ENCODE results near the gene ZCCHC3. TPM values are rescaled to one million over a fixed set of nuclear protein-coding genes. Genes with fewer than 3 reads are reported as not detected.

Gene ZCCHC3
- total RNA-seq, 1 donor from 2014 or later: 40.8 TPM

GRCh38 chr20:305745-306144 lies 8.4 kb downstream of the ZCCHC3 start:
- Mint-ChIP-seq H3K27ac (no peak overlapping the region), H3K4me1 (peaks cover 45% of the 10 kb centered on the region), H3K36me3 (no peaks in the 10 kb centered on the region), H3K27me3 (ENCODE audit: low read depth) (no peaks in the 10 kb centered on the region), H3K9me3 (no peaks in the 10 kb centered on the region), H3K4me3 (no peak overlapping the region)
- no peak for TF ChIP-seq CTCF (IDR thresholded peaks at IDR 0.05; ENCODE audit: unreplicated experiment)
- DNase-seq (ENCODE audit: low spot score in 2 of 2, unreplicated experiment in 2 of 2): no peak

GRCh38 chr20:308427-309038 lies 11.2 kb downstream of the ZCCHC3 start:
- DNase-seq (ENCODE audit: low spot score in 2 of 2, unreplicated experiment in 2 of 2): no peak
- no peak overlapping the region for H3K4me3 Mint-ChIP-seq
- TF ChIP-seq CTCF (IDR thresholded peaks at IDR 0.05; ENCODE audit: unreplicated experiment): no peak
- H3K27me3 Mint-ChIP-seq (ENCODE audit: low read depth): no peaks in the 10 kb centered on the region
- no peaks in the 10 kb centered on the region for H3K9me3 Mint-ChIP-seq
- H3K4me1 Mint-ChIP-seq: peaks cover 33% of the 10 kb centered on the region
- no peaks in the 10 kb centered on the region for H3K36me3 Mint-ChIP-seq
- H3K27ac Mint-ChIP-seq: peak overlapping the region; percentile 98

DNA sequence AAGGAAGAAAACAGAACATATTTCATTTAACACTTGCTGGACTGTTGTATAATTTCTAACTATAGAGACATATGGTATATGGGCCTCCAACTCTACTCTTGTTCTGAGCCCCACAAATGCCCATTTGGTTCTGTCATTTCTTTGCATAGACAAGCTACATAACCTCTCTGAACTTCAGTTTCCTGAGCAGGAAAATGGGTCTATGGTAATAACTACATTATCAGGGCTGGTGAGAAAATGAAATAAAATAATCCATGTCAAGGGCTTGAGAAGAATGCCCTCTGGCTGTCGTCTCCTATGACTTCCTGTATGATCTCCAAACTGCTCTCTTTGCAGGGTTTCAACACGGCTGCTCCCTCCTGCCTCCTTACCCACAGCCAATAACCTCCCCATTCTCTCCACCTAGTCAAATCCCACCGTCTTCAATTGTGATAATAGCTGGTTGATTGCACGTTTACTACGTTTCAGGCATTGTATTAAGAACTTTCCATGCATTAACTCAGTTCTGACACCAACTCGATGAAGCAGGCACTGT lies 12.0 kb downstream of the ZCCHC3 start:
- Mint-ChIP-seq H3K4me3 (peak overlapping the region; percentile 72), H3K27ac (peak overlapping the region; percentile 98), H3K27me3 (ENCODE audit: low read depth) (no peaks in the 10 kb centered on the region), H3K36me3 (no peaks in the 10 kb centered on the region), H3K9me3 (no peaks in the 10 kb centered on the region), H3K4me1 (peaks cover 33% of the 10 kb centered on the region)
- DNase-seq (ENCODE audit: low spot score in 2 of 2, unreplicated experiment in 2 of 2): no peak
- no peak for TF ChIP-seq CTCF (IDR thresholded peaks at IDR 0.05; ENCODE audit: unreplicated experiment)

GRCh38 chr20:309841-310644 lies 12.7 kb downstream of the ZCCHC3 start:
- peak; percentile 97 to 98 for DNase-seq (ENCODE audit: low spot score in 2 of 2, unreplicated experiment in 2 of 2)
- no peaks in the 10 kb centered on the region for H3K36me3 Mint-ChIP-seq

GRCh38 chr20:310645-311044 lies 13.3 kb downstream of the ZCCHC3 start:
- Mint-ChIP-seq H3K4me1 (peaks cover 33% of the 10 kb centered on the region), H3K9me3 (no peaks in the 10 kb centered on the region), H3K27me3 (ENCODE audit: low read depth) (no peaks in the 10 kb centered on the region), H3K27ac (peak overlapping the region; percentile 98), H3K4me3 (peak overlapping the region; percentile 72), H3K36me3 (no peaks in the 10 kb centered on the region)
- DNase-seq (ENCODE audit: low spot score in 2 of 2, unreplicated experiment in 2 of 2): no peak
- TF ChIP-seq CTCF (IDR thresholded peaks at IDR 0.05; ENCODE audit: unreplicated experiment): no peak

More at GRCh38 chr20:309841-310644, 12.7 kb downstream of the ZCCHC3 start:
- no peaks in the 10 kb centered on the region for H3K27me3 Mint-ChIP-seq (ENCODE audit: low read depth)
- H3K9me3 Mint-ChIP-seq: no peaks in the 10 kb centered on the region
- H3K27ac Mint-ChIP-seq: peak overlapping the region; percentile 98
- H3K4me3 Mint-ChIP-seq: peak overlapping the region; percentile 72
- no peak for TF ChIP-seq CTCF (IDR thresholded peaks at IDR 0.05; ENCODE audit: unreplicated experiment)
- peaks cover 33% of the 10 kb centered on the region for H3K4me1 Mint-ChIP-seq
